CD4-positive, alpha-beta T cell treated with Interleukin-6 at 100 ng/mL for 8 hours (primary cell): ENCODE measurements around the gene SPRED3.
"Not testable (repeated sequence)": the region's sequence is repeated elsewhere in the genome, so short reads cannot be mapped to it uniquely, and the experiment has no call there.

Experiments
- DNase-seq: peaks from one replicate; pipeline ENCODE4 v3.0.0-alpha.2; 2020; ENCODE audit warnings: mixed read lengths, low spot score

SPRED3 gene, protein sequence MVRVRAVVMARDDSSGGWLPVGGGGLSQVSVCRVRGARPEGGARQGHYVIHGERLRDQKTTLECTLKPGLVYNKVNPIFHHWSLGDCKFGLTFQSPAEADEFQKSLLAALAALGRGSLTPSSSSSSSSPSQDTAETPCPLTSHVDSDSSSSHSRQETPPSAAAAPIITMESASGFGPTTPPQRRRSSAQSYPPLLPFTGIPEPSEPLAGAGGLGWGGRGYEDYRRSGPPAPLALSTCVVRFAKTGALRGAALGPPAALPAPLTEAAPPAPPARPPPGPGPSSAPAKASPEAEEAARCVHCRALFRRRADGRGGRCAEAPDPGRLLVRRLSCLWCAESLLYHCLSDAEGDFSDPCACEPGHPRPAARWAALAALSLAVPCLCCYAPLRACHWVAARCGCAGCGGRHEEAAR

DNA sequence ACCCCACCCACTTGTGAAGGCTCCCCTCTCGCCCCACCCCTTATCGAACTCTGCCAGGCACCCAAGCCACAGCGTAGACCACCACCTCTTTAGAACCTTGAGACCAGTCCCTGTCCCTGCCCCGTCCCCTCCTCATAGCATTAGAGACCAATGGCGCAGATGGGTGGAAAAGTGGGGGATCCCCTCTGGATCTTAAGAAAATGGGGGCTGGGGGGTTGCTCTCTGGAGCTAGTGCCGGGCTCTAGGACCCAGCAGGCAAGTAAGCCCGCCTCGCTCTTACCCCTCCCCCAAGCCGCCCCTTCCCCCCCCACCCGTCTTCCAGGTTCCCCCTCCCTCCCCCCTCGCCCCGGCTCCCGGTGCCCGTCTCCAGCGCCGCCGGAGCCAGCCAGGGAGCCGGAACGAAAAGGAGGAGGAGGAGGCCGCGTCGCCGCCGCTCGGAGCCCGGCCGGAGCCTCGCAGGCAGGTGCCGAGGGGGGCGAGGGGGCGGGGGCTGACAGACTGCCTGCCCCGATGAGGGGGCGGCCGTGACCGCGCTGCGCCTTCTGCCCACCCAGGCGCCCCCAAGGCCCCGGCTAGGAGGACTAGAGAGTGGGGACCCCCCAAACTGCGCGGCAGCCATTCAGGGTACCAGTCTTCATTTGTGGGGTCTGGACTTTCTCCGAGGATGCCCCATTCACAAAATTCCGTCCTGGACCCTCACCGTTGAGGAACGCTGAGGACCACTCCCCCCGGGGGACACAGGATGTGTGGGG, at the start of gene SPRED3:
Gene SPRED3 (plus strand): TSS at position 349 of the 752 bp plus-strand sequence. CDS start 1,606 bp downstream, outside the sequence.
- no peak for DNase-seq

DNA sequence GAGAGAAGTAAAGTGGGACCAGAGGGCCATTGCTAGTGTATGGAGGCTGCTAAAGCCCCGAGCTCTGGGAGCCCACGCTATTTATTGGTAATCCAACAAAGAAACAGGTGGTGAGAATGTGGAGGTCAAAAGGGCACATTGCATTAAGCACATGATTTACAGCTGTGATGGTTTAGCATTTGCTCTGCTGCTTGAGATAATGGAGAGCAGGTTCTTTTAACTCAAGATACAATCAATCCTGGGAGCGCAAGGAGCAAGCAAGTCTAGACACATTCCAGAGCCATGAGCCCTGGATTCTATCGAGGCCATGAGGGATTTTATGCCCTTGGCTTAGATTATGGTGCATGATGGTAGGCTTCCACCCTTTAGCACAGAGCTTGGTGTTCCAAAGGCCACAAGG, 49.5 kb upstream of the SPRED3 start:
- DNase-seq = not testable (repeated sequence)

DNA sequence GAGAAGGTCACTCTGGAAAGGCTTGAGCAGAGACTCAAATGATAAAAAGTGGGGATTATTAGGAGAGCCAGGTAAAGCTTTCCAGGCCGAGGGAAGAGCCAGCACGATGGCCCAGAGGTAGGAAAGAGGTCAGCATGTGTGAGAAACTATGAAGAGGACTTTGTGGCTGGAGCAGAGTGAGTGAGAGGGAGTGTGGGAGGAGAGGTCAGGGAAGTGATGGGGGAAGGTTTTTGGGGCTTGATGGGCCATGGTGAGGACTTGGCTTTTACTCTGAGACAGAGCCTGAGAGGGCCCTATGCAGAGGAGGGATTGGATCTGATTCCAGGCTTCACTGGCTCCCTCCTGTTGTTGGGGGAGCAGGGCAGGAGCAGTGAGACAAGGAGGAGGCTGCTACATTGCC, 47.6 kb upstream of the SPRED3 start:
- DNase-seq = no peak

DNA sequence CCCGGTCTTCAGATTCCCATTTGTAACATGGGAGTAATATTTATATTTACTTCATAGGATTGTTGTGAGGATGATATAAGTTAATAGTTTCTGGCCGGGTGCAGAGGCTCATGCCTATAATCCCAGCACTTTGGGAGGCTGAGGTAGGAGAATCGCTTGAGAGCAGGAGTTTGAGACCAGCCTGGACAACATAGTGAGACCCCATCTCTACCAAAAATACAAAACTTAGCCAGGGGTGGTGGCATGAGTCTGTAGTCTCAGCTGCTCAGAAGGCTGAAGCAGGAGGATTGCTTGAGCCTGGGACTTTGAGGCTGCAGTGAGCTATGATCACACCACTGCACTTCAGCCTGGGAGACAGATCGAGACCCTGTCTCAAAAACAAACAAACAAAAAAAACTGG, 41.7 kb upstream of the SPRED3 start:
- DNase-seq = no peak

DNA sequence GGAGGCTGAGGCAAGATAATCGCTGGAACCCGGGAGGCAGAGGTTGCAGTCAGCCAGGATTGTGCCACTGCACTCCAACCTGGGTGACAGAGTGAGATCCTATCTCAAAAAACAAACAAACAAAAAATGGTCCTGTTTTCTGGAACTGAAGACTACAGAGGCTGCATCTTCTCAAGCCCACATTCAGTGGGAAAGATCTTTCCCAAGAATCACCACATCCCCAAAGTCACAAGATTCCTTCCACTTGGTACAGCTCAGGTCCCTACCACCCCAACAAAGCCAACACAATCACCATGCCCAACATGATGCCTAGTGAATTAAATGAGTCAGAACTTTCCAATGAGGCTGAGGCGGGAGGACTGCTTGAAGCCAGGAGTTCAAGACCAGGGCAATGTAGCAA, 37.6 kb upstream of the SPRED3 start:
- DNase-seq = no peak

DNA sequence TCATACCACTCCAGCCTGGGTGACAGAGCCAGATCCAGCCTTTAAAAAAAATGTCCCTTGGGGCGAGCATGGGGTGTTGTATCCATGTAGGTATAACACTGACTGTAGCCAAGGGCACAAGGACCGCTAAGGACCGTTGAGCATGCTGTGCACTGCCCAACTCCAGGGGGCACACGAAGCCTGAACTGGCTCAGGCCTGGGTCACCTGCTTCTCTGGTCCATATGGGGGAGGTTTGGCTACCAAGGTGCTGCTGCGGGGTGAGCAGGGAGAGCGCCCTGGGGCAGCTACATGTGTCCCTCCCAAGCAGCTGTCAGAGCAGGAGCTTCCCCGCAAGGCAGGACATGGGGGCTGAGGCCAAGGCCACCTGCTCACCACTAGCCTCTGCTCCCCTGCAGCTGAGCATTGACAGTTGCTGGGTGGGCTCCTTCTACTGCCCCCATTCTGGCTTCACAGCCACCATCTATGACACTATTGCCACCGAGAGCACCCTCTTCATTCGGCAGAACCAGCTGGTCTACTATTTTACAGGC, 36.6 kb upstream of the SPRED3 start:
- no peak for DNase-seq

DNA sequence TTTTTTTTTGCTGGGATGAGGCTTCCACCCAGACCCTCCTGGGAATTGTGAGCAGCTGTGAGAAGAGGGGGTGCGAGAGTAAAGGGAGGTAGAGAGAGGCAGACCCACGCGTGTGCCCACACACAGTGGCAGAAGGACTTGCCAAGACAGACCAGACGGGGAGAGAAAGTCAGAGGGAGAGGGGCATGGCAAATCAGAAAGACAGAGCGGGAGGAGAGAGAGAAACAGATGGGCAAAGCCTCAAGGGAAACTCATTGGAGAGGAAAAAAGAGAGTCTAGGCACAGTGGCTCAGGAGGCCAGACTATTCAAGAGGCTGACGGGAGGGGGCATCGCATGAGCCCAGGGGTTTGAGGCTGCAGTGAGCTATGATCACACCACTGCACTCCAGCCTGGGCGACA, 35.9 kb upstream of the SPRED3 start:
- DNase-seq = no peak

DNA sequence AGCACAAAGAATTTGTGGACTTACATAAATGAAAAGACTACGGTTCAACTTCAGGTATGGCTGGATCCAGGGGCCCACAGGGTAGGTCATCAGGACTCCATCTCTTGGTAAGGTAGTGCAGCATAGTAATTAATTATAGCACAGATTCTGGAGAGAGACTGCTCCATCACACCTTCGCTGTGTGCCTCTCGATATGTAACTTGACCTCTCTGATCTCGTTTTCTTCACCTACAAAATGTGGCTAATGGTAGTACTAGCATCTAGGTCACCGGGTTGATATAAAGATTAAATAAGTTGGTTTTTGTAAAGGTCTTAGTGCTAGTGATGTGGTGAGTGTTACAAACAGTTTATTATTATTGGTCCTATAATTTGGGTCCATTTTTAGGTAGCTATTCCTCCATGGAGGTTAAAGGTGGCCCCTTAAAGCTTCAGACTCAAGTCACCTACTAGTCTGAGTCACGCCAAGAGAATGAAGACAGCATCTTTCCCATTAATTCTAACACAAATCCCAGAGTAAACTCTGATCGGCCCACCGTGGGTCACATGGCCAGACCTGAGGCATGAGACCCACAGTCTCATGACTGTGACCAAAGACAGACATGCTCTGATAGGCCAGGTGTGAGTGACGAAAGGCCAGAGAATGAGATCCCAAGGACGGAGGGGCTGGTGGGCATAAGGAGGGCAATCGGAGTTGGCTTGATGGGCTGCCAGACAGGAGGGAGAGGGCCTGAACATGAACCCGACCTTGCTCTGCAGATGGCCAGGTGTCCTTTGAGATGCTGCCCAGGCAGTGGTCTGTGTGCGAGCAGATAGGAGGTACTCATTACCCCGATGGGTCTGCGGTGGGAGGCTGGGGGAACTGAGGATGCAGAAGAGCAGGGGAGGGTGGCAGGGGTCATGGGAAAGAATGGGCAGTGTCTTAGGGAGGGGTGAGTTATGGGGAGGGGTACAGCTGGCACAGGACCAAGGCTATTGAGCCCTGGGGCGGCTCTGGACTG, 32.5 kb upstream of the SPRED3 start:
- no peak for DNase-seq

DNA sequence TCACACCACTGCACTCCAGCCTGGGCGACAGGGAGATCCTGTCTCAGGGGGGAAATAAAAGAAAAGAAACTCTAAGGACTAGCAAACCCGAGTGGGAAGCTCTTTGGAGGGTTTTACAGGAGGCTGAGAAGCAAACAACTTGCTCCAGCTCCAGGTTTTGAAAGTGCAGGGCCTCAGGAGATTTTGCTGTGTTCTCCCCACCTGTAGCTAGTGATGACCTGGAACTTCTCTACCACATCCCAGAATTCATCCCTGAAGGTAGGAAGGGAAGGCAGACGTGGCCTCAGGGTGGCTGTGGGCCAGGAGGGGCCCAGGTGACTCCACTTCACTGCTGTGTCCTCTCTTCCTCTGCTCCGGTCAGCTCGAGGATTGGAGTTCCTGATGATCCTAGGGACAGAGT, 30.4 kb upstream of the SPRED3 start:
- no peak for DNase-seq

DNA sequence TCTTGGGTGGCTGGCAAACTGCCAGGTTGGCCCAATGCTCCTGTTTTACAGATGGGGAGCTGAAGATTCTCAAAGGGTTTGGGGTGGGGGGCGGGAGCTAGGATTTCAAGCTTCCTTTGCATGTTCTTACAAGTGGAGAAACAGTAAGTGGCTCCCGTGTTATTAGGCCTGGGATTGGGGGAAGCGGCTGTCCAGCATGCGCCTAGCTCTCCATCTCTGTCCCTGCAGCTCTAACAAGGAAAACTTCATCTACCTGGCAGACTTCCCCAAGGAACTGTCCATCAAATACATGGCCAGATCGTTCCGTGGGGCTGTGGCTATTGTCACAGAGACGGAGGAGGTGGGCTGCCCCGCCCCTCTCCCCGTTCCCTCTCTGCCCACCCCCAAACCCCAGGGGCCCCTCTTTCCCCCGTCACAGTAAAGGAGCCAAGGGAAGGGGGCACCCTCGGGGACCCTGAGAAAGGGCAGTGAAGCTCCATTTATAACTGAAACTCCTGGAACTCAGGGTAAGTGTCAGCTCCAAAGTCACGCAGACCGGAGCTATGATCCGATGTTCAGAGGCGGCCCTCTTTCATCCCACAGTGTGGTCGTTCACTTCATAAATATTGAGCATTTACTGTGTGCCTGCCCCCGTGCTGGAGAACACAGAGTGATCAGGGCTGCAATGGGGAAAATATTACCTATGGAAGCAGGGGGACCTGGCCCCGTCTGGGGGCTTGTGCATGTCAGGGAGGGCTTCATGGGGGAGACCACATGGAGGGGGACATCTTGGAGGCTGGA, 29.1 kb upstream of the SPRED3 start:
- DNase-seq = no peak

DNA sequence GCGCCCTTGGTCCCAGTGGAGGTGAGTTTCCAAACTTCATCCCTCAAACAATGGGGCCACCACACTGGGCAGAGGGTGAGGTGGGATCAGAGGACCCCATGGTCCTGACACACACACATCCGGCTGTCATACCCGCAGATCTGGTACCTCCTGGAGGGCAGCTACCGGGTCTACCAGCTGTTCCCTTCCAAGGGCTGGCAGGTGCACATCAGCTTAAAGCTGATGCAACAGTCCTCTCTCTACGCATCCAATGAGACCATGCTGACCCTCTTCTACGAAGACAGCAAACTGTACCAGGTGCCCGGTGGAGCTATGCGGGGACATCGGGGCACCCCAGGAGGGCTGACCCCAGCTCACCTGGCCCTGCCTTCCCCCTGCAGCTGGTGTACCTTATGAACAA, 28.1 kb upstream of the SPRED3 start:
- DNase-seq = no peak

DNA sequence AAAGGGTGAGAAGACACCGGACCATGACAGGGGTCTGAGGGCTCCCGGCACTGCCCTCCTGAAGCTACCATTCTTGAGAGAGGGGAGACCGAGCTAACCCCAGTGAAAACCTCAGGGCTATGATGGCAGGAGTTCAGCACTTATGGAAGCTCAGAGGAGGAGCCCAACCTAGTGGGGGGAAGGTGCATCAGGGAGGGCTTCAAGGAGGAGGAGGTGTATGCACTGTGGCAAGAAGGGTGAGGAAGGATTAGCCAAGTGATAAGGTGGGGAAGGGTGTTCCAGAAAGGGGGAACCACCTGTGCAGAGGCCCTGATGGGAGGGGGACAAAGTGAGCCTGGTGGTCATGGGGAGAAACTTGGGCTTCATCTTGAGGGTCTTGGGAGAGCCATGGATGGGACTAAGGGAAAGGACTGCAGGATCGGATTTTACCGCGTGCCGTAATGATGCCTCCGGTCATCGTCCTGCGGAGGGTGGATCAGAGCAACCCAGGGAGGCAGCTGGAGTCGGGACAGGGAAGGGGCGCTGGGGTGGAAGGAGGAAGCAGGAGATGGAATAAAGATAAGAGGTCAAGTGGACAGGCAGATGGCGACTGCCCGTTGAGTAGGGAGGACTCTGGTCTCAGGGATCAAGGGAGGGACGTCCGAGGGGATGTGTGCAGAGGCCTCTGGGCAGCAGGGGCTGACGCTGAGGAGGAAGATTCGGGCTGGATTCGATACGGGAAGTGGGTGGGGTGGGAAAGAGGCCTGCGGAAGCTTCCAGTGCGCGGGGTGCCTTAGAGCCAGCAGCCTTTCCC, 27.5 kb upstream of the SPRED3 start:
- DNase-seq = no peak

DNA sequence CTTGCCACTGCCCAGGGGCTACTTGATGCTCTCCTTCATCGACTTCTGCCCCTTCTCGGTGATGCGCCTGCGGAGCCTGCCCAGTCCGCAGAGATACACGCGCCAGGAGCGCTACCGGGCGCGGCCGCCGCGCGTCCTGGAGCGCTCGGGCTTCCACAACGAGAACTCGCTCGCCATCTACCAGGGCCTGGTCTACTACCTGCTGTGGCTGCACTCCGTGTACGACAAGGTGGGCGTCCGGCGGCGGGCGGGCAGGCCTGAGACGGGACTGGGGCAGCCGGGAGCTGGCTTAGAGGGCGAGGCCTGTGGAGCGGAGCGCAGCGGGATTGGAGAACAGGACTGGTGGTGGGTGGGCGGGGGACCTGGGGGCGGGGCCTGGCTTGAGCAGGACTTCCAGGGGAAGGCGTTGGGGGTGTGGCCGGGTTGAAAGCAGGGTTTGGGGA, 26.8 kb upstream of the SPRED3 start:
- peak; percentile 67 for DNase-seq

DNA sequence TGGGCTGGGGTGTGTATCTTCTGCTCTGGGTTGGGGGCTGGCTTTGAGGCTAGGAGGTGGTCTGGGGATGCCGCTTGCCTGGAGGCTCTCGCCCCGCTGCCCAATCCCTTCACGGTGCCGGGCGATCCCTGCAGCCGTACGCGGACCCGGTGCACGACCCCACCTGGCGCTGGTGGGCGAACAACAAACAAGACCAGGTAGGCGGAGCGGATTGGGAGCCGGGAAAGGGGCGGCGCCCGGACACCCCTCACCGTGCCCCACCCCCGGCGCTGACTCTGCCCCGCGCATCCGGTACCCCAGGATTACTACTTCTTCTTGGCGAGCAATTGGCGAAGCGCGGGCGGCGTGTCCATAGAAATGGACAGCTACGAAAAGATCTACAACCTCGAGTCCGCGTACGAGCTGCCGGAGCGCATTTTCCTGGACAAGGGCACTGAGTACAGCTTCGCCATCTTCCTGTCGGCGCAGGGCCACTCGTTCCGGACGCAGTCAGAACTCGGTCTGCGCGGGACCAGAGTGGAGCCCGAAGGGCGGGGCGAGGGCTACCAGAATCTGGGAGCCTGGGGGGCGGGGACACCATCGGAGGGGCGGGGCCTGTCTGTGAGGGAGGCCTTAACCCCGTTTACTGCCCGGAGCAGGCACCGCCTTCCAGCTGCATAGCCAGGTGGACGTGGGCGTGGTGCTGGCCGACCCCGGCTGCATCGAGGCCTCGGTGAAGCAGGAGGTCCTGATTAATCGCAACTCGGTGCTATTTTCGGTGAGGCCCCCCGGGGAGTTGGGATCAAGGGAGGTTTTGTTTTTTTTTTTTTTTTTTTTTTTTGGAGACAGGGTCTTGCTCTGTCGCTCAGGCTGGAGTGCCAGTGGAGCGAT, 26.2 kb upstream of the SPRED3 start:
- DNase-seq = peak; percentile 69

DNA sequence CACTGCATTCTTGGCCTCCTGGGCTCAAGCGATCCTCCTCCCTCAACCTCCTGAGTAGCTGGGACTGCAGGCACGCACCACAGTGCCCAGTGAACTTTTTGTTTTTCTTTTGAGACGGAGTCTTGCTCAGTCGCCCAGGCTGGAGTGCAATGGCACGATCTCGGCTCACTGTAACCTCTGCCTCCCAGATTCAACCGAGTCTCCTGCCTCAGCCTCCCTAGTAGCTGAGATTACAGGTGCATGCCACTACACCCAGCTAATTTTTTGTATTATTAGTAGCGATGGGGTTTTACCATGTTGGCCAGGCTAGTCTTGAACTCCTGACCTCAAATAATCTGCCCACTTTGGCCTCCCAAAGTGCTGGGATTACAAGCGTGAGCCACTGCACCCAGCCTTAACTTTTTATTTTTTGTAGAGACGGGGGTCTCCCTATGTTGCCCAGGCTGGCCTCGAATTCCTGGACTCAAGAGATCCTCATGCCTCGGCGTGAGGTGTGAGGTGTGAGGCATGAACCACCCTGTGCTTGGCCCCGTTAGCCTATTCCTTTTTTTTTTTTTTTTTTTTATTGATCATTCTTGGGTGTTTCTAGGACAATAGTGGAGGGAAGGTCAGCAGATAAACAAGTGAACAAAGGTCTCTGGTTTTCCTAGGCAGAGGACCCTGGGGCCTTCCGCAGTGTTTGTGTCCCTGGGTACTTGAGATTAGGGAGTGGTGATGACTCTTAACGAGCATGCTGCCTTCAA, 25.4 kb upstream of the SPRED3 start:
- not testable (repeated sequence) for DNase-seq

DNA sequence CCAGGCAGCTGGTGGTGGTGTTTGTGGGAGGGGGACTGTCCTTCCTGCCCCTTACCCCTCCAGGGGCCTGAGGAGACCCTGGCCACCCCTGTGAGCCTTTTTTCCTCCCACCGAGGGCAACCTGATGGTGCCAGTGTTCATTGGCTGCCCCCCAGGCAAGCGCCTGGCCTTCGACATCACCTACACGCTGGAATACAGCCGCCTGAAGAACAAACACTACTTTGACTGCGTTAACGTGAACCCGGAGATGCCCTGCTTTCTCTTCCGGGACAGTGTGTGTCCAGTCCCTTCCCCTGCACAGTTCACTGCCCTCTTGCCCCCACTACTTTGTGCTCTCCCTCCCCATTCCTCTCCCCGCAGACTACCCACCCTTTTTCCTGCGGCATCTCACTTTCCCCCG, 21.5 kb upstream of the SPRED3 start:
- no peak for DNase-seq

DNA sequence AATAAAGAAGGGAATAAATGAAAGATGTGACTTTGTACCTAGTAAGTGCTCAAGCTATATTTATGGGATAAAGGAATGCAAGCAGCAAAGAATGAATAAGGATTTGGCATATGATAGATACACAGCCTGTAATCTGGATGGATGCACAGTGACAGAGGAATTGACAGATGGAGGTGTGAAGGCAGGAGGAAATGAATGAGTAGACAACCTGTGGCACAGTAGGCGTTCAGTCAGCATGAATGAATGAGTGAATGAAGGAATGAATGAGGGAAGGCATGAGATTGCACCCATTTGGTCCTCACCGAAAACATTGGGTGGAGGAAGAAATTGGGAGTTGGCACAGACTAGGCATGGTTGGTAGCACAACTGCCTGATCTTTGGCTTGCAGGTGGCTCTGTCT, 18.9 kb upstream of the SPRED3 start:
- DNase-seq = no peak

DNA sequence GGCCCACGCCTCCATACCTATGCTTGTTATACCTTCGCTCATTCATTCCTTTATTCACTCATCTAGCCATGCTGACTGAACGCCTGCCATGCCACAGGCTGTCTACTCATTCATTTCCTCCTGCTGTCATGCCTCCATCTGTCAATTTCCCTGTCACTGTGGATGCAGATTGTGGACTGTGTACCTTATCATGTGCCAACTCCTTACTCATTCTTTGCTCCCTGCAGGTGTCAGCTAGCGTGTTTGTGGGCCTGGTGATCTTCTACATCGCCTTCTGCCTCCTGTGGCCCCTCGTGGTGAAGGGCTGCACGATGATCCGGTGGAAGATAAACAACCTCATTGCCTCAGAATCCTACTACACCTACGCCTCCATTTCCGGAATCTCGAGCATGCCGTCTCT, 18.2 kb upstream of the SPRED3 start:
- no peak for DNase-seq

DNA sequence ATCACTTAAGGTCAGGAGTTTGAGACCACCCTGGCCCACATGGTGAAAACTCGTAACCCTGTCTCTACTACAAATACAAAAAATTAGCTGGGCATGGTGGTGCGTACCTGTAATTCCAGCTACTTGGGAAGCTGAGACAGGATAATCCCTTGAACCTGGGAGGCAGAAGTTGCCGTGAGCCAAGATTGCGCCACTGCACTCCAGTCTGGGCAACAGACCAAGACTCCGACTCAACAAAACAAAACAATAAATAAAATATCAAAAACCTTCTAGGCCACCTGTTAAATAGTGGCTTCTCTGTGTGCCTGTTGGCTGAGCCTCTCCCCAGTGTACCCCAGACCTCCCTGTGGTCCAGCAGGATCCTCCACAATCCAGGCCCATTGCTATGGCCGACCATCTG, 17.4 kb upstream of the SPRED3 start:
- DNase-seq = no peak
